Pulmonary artery endothelial cell (primary cell): ENCODE measurements around the gene IPO5. TPM values are rescaled to one million over a fixed set of nuclear protein-coding genes. Genes with fewer than 3 reads are reported as not detected.
"Not testable (repeated sequence)": the region's sequence is repeated elsewhere in the genome, so short reads cannot be mapped to it uniquely, and the experiment has no call there.

Experiments used
- DNase-seq: peaks from one replicate; pipeline ENCODE4 v3.0.0-alpha.2; 2011; ENCODE audit warnings: low read depth, low spot score
- total RNA-seq: library from RNA; depleted of rRNA; stranded (reverse); fragments of >200 nt; gene quantifications from 2 replicates; pipeline ENCODE4 v1.2.3, GENCODE V29; 2014

IPO5 gene
- total RNA-seq, 1 donor from 2014 or later = 216 TPM

- no peak for DNase-seq
Measured at GRCh38 chr13:98007001-98007400, 53.5 kb downstream of the IPO5 start.

DNA sequence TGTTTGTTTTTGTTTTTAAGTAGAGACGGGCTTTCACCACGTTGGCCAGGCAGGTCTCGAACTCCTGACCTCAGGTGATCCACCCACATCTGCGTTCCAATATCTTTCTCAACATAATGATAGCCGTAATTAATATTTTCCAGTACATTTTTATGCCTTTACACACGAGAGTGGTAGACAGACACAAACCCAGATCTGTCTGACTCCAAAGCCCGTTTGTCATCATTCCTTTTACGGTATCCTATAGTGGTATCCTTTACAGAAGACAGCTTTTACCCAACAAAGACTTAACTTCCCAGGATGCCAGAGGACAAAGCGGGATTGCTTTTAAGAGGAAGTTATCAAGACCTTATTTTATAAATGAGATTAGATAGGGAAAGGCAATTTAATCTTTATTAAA, 59.8 kb downstream of the IPO5 start:
- DNase-seq = no peak

GRCh38 chr13:98014766-98015165, 61.3 kb downstream of the IPO5 start:
- DNase-seq = peak; percentile 43

DNA sequence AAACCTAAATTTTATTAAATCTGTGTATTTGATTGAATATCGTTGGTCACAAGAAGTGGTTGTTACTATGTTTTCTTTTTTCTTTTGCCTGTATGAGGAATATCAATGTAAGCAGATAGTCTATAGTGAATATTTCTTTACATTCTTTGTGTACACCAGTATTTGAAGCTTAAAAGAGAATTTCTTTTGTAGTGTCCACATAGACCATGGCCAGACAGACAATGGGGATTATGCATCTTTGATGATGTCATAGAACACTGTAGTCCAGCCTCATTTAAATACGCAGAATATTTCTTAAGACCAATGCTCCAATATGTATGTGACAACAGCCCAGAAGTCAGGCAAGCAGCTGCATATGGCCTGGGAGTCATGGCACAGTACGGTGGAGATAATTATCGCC, 64.8 kb downstream of the IPO5 start:
- DNase-seq = no peak

DNA sequence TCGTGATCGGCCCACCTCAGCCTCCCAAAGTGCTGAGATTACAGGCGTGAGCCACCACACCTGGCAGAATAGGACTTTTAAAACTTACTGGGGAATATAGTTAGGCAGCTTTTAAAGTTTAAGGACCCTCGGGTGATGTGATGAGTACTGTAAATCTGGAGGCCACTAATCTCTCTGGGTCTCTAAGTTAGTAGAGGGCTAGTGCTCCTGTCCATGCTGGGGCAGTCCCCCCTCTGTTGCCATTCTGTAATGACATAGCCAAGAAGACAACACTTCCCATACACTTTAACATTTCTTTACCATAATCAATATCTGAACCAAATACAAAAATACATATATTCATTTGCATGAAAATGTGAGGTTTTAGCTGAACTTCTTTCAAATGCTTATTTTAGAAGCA, 65.7 kb downstream of the IPO5 start:
- no peak for DNase-seq

DNA sequence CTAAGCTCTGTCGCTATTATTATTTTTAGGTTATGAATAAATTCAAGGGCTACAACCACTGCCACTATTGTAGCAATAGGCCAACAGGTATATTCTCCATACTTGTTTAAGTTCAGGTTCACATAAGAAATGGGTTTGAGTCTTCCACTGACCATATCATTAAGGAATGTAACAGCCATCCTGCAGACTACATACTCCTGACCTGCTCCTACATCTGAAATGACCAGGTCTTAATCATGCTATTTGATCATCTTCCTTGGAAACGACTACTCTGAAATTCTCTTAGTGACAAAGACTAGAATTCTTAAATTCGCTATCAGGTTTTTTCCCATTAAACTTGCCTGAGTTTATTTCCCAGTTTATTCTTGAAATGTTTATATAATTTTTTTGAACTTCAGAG, 66.8 kb downstream of the IPO5 start:
- DNase-seq = no peak

DNA sequence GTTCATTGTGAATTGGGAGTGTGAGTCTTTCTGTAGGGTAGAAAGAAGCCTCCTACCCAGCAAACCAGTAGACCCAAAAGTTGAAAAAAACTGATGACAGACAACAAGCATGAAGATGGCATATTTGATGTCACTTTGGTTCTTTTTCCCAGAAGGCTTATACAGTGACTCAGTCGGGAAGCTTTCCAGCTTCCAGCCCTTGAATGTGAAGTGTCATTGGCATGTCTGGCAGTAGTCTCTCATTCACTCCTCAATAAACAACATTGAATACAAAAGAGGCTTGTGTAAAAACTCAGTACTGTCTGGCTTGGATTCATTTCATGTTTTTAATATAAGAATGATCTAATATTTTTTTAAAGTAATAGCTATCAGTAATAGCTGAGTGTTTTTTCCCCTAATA, 68.7 kb downstream of the IPO5 start:
- no peak for DNase-seq

- DNase-seq = no peak
Measured at GRCh38 chr13:98025480-98026025, 72.1 kb downstream of the IPO5 start.

- DNase-seq = no peak
Measured at GRCh38 chr13:98026457-98026857, 73.0 kb downstream of the IPO5 start.

GRCh38 chr13:98032168-98032567, 78.7 kb downstream of the IPO5 start:
- DNase-seq = no peak

- DNase-seq = no peak
Measured at GRCh38 chr13:98033277-98034247, 80.1 kb downstream of the IPO5 start.

DNA sequence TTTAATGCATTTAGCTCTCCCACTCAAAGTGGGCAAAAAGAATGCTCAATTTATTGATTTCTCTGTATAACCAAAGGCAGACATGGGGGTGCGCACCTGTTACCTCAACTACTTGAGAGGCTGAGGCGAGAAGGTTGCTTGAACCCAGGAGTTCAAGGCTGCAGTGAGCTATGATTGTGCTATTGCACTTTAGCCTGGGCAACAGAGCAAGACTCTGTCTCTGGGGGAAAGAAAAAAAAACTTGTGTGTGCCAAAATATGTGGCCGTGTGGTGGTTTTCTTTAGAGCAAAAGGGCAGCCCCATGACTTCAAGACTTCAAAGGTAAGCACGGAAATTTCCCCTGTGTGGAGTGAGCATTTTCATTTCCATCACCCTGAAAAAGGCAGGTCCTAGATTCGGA, 81.9 kb downstream of the IPO5 start:
- no peak for DNase-seq

DNA sequence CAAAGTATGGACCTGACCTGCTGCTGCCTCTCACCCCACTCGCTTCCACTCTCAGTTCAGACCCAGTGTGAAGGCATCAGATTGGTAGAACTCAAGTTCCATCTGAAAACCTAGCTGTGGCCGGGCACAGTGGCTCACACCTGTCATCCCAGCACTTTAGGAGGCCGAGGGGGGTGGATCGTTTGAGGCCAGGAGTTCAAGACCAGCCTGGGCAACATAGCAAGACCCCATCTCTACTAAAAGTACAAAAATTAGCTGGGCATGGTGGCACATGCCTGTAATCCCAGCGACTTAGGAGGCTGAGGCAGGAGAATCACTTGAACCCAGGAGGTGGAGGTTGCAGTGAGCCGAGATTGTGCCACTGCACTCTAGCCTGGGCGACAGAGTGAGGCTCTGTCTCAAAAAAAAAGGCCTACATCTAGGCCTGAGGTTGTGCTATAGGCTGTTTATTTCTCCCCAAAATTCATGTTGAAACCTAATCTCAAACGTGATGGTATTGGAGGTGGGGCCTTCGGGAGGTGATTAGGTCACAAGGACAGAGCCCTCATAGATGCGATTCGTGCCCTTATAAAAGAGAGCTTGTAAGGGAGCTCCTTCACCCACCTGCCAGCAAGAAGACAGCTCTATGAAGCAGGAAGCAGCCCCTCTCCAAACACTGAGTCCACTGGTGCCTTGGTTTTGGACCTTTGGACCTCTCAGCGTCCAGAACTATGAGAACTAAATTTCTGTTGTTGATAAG, 83.3 kb downstream of the IPO5 start:
- not testable (repeated sequence) for DNase-seq

DNA sequence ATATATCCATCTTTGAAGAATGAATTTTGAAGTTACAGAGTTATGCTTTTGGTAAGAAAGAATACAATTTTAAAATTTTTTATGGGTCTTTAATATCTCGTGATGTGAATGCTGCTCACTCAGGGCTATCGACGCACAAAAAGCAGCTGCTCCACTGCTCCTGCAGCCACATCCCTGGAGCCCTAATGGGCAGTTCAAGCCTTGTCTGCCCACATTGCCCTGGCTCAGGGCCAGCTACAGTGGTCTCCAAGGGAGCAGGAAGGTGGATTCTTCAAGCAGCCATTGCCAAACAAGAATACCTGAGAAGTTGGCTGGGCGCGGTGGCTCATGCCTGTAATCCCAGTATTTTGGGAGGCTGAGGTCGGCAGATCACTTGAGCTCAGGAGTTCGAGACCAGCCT, 85.8 kb downstream of the IPO5 start:
- DNase-seq = no peak

- DNase-seq = no peak
Measured at GRCh38 chr13:98039964-98040363, 86.5 kb downstream of the IPO5 start.

DNA sequence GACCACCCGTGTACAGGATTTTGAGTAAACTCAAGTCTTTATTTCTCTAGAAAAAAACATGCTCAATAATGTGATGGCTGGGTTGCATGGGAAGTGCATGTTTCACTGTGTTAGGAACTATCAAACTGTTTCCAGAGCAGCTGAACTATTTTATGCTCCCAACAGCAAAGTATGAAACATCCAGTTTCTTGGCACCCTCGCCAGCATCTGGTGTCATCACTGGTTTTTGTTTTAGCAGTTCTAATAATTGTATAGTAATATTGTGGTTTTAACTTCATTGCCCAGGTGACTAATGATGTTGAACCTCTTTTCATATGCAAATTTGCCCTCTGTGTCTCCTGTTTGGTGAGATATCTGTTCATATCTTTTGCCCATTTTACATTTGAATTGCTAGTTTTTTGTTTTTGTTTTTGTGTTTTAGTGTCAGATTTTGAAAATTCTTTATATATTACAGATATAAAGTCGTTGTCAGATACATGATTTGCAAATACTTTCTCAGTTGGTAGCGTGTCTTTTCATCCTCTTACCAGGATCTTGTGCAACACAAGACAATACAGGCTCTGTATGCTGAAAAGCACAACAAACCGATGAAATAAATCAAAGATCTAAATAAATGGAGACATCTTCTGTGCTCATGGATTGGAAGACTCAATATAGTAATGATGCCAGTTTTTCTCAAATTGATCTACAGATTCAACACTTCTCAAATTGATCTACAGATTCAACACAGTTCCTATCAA, 87.8 kb downstream of the IPO5 start:
- no peak for DNase-seq

GRCh38 chr13:98044301-98044700, 90.8 kb downstream of the IPO5 start:
- DNase-seq = no peak

DNA sequence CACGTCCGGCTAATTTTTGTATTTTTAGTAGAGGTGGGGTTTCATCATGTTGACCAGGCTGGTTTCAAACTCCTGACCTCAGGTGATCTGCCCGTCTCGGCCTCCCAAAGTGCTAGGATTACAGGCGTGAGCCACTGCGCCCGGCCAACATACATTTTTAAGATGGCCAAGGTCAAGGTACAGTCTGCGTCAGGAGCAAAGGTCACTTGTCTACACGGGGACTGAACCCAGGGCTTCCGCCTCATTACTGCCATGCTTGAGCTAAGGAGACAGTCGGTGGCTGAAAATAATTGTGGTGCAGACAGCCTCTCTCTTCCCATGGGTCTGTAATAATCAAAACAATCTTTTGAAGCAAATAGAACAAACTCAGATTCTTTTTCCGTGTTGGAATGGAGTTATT, 94.3 kb downstream of the IPO5 start:
- not testable (repeated sequence) for DNase-seq

DNA sequence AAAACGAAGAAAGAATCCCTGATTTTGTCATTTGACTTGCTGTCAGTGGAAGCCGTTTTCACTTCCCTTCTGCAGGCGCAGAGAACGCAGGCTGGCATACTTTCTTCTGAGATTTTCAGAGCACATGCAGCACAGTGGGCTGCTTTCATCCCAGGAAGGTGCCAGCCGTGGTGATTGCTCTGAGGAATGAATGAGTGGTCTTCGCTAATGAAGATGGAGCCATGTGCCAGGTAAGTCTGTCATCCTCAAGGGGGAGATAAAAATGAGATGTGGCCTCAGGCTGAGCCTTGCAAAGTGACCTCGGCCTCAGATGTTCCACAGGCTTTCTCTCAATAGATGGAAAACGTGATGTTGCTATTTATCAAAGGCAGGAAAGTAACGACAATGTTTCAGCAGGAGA, 94.8 kb downstream of the IPO5 start:
- DNase-seq = no peak

DNA sequence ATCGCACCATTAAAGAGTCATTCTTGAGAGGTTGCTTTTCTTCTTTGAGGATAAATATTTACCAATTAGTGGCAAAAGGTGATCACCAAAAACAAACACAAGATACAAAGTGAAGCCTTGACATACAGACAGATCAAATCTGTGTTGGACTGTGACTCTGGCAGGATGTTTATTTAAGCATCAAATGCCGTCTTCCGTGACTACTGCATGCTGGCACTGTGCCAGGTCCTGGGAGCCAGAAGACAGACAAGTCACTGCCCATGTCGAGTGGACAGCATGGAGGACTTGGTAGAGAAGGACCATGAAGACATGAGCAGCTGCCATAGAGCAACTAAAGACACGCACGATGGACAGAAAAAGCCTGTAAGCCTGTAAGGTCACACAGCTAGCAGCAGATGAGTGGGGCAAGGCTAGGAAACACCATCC, 96.6 kb downstream of the IPO5 start:
- DNase-seq = no peak

DNA sequence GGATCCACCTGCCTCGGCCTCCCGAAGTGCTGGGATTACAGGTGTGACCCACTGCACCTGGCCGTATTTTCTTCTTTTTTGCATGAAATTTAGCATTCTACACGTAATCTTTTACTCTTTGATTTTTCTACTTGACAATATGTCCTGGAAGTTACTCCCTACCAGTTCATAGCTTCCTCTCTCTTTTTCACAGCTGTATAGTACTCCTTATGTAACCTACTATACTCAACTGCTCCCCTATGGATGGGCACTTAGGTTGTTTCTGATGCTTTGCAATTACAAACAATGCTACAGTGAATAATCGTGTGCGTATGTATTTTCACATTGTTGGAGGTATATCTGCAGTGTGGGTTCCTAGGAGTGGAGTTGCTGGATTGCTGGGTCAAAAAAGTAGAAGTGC, 98.9 kb downstream of the IPO5 start:
- DNase-seq = no peak

GRCh38 chr13:98054301-98054700, 100.8 kb downstream of the IPO5 start:
- no peak for DNase-seq
